ENCODE data around the gene ACO2.
A peak's percentile ranks its signal among the peaks of the same experiment; 100 is the strongest.

Gene ACO2

GRCh38 chr22:41525450-41526225, 56.7 kb downstream of the ACO2 start:
- POLR2A ChIA-PET = no interaction called here
- H3K4me1 ChIP-seq (ENCODE audit: control insufficient read depth, insufficient read depth, low read length) = no peaks in the 10 kb centered on the region
- no peak for TF ChIP-seq REPIN1 (tag by site-specific recombination; IDR thresholded peaks at IDR 0.05; ENCODE audit: low read depth)
- TF ChIP-seq ZNF768 (tag by site-specific recombination; IDR thresholded peaks at IDR 0.05) = no peak
- TF ChIP-seq ZNF121 (tag by site-specific recombination; IDR thresholded peaks at IDR 0.05) = no peak
- TF ChIP-seq ZFP41 (tag by site-specific recombination; IDR thresholded peaks at IDR 0.05; ENCODE audit: borderline replicate concordance) = no peak
- no peak for TF ChIP-seq ZNF530 (tag by site-specific recombination; IDR thresholded peaks at IDR 0.05; ENCODE audit: low read depth)
- no peak for TF ChIP-seq ZNF16 (tag by site-specific recombination; IDR thresholded peaks at IDR 0.05; ENCODE audit: low read depth)
- TF ChIP-seq ZNF155 (tag by site-specific recombination; IDR thresholded peaks at IDR 0.05) = no peak
- TF ChIP-seq, protein P1, sequence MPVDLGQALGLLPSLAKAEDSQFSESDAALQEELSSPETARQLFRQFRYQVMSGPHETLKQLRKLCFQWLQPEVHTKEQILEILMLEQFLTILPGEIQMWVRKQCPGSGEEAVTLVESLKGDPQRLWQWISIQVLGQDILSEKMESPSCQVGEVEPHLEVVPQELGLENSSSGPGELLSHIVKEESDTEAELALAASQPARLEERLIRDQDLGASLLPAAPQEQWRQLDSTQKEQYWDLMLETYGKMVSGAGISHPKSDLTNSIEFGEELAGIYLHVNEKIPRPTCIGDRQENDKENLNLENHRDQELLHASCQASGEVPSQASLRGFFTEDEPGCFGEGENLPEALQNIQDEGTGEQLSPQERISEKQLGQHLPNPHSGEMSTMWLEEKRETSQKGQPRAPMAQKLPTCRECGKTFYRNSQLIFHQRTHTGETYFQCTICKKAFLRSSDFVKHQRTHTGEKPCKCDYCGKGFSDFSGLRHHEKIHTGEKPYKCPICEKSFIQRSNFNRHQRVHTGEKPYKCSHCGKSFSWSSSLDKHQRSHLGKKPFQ (tag by site-specific recombination; IDR thresholded peaks at IDR 0.05) = no peak
- no peak for TF ChIP-seq ZFP37 (tag by site-specific recombination; IDR thresholded peaks at IDR 0.05)
- no peak for TF ChIP-seq MYNN (tag by site-specific recombination; IDR thresholded peaks at IDR 0.05; ENCODE audit: borderline replicate concordance)
- no peak overlapping the region for H3K4me3 ChIP-seq (ENCODE audit: low read depth, low read length)
- peak overlapping the region; percentile 18; the same call in 1 of the 2 replicates for H3K27ac ChIP-seq (ENCODE audit: extremely low read depth, low read depth, low read length)
- H3K36me3 ChIP-seq (ENCODE audit: control insufficient read depth in 2 of 2, insufficient read depth in 1 of 2, low read length in 2 of 2) = peaks cover 0 to 86% of the 10 kb centered on the region in 2 experiments; a peak in 2 of 3 replicates
- no peaks in the 10 kb centered on the region for H3K9me3 ChIP-seq (ENCODE audit: control insufficient read depth, insufficient read depth, low read depth, low read length)
- CTCF ChIA-PET = interaction anchor here (1.0 to 5.8 kb wide), 5 partner anchors 10 to 123 kb away, joined by 3 to 91 read pairs (median 12); no protein-coding TSS in a partner anchor

- Histone ChIP-seq H3K27ac (ENCODE audit: extremely low read depth, low read depth, low read length) (peak overlapping the region; percentile 18; the same call in 1 of the 2 replicates), H3K4me3 (ENCODE audit: low read depth, low read length) (no peak overlapping the region), H3K36me3 (ENCODE audit: control insufficient read depth in 2 of 2, insufficient read depth in 1 of 2, low read length in 2 of 2) (peaks cover 0 to 89% of the 10 kb centered on the region in 2 experiments; a peak in 2 of 3 replicates), H3K4me1 (ENCODE audit: control insufficient read depth, insufficient read depth, low read length) (no peaks in the 10 kb centered on the region), H3K9me3 (ENCODE audit: control insufficient read depth, insufficient read depth, low read depth, low read length) (no peaks in the 10 kb centered on the region)
- ChIA-PET POLR2A (interaction anchor here (1.0 to 1.8 kb wide), 5 partner anchors 8 to 144 kb away, joined by 3 to 7 read pairs (median 4); partner anchors contain the start of genes ACO2, DESI1, PHF5A and TEF), CTCF (interaction anchor here (0.6 to 5.8 kb wide), 21 partner anchors 9 to 603 kb away, joined by 3 to 91 read pairs (median 5); partner anchors contain the start of genes POLR3H and TEF)
- TF ChIP-seq BCL11B (tag by site-specific recombination; IDR thresholded peaks at IDR 0.05; ENCODE audit: low read depth) (peak; percentile 75), PRDM1 (tag by site-specific recombination; IDR thresholded peaks at IDR 0.05) (no peak), MYNN (tag by site-specific recombination; IDR thresholded peaks at IDR 0.05; ENCODE audit: borderline replicate concordance) (no peak), ZNF335 (tag by site-specific recombination; conservative IDR thresholded peaks at IDR 0.05) (no peak), BCL11A (tag by site-specific recombination; IDR thresholded peaks at IDR 0.05; ENCODE audit: low read depth) (peak; percentile 43; the same call in 1 of the 2 replicates)
These were observed 57.4 kb downstream of the ACO2 start for GRCh38 chr22:41526226-41526829.

- Histone ChIP-seq H3K4me1 (ENCODE audit: control insufficient read depth, insufficient read depth, low read length) (no peaks in the 10 kb centered on the region), H3K27ac (ENCODE audit: extremely low read depth, low read depth, low read length) (peak overlapping the region; percentile 18; the same call in 1 of the 2 replicates), H3K9me3 (ENCODE audit: control insufficient read depth, insufficient read depth, low read depth, low read length) (no peaks in the 10 kb centered on the region), H3K36me3 (ENCODE audit: control insufficient read depth in 2 of 2, insufficient read depth in 1 of 2, low read length in 2 of 2) (peaks cover 0 to 96% of the 10 kb centered on the region in 2 experiments; a peak in 2 of 3 replicates), H3K4me3 (ENCODE audit: low read depth, low read length) (no peak overlapping the region)
- ChIA-PET CTCF (interaction anchor here (0.6 to 5.8 kb wide), 24 partner anchors 8 to 604 kb away, joined by 3 to 91 read pairs (median 4); partner anchors contain the start of genes POLR3H and TEF), POLR2A (interaction anchor here (0.6 to 1.8 kb wide), 6 partner anchors 8 to 1470 kb away, joined by 3 to 7 read pairs (median 4); partner anchors contain the start of genes ACO2, DESI1, PHF5A and TEF)
- TF ChIP-seq SP2 (tag by site-specific recombination; IDR thresholded peaks at IDR 0.05) (no peak), ZNF423 (tag by site-specific recombination; IDR thresholded peaks at IDR 0.05) (peak; percentile 30; the same call in 1 of the 2 replicates), BCL11B (tag by site-specific recombination; IDR thresholded peaks at IDR 0.05; ENCODE audit: low read depth) (no peak), ZNF654 (tag by site-specific recombination; IDR thresholded peaks at IDR 0.05; ENCODE audit: low read depth) (peak; percentile 54), SCRT2 (tag by site-specific recombination; IDR thresholded peaks at IDR 0.05) (peak; percentile 49; the same call in 1 of the 2 replicates), ZNF266 (tag by site-specific recombination; IDR thresholded peaks at IDR 0.05; ENCODE audit: low read depth) (no peak), ZNF692 (tag by site-specific recombination; IDR thresholded peaks at IDR 0.05) (peak; percentile 84), SP7 (tag by site-specific recombination; IDR thresholded peaks at IDR 0.05) (0 out of 2 replicates have a peak, but pooled peaks have one; percentile 7)
- TF ChIP-seq, protein P2, sequence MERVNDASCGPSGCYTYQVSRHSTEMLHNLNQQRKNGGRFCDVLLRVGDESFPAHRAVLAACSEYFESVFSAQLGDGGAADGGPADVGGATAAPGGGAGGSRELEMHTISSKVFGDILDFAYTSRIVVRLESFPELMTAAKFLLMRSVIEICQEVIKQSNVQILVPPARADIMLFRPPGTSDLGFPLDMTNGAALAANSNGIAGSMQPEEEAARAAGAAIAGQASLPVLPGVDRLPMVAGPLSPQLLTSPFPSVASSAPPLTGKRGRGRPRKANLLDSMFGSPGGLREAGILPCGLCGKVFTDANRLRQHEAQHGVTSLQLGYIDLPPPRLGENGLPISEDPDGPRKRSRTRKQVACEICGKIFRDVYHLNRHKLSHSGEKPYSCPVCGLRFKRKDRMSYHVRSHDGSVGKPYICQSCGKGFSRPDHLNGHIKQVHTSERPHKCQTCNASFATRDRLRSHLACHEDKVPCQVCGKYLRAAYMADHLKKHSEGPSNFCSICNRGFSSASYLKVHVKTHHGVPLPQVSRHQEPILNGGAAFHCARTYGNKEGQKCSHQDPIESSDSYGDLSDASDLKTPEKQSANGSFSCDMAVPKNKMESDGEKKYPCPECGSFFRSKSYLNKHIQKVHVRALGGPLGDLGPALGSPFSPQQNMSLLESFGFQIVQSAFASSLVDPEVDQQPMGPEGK (tag by site-specific recombination; IDR thresholded peaks at IDR 0.05) = peak; percentile 40; the same call in 1 of the 2 replicates
These were observed 58.2 kb downstream of the ACO2 start for GRCh38 chr22:41526830-41527799.
